Small intestine (tissue), 7 donors: Measurements from ENCODE around the gene HOMER2. TPM values are rescaled to one million over a fixed set of nuclear protein-coding genes. Genes with fewer than 3 reads are reported as not detected.
A peak's percentile ranks its signal among the peaks of the same experiment; 100 is the strongest.

Experiments used
- DNase-seq, 2 donors: peaks; one replicate each; pipeline versions ENCODE4 v3.0.0 to v3.0.0-alpha.2; 2013
- FAIRE-seq: peaks from 2 replicates; lab custom pipeline; 2012; peaks lifted over from hg19 to GRCh38; lab: Jason Lieb, UNC
- H3K27ac ChIP-seq, 3 donors: one replicate each; pipeline ENCODE4 v1.5.1; 2013; ENCODE audit warnings: low read length in 2 of 3, mild to moderate bottlenecking in 2 of 3, control low read depth in 1 of 3, inconsistent platforms in 1 of 3, low read depth in 1 of 3, moderate library complexity in 1 of 3
- H3K27me3 ChIP-seq, 3 donors: one replicate each; pipeline ENCODE4 v1.6.1; 2013; ENCODE audit warnings: low read length in 3 of 3, inconsistent platforms in 1 of 3; ENCODE audit not compliant: control insufficient read depth in 3 of 3, insufficient read depth in 3 of 3
- H3K36me3 ChIP-seq, 3 donors: one replicate each; pipeline ENCODE4 v1.6.1; 2013; ENCODE audit warnings: low read length in 3 of 3, inconsistent platforms in 1 of 3, low read depth in 1 of 3, mild to moderate bottlenecking in 1 of 3, moderate library complexity in 1 of 3; ENCODE audit not compliant: control insufficient read depth in 3 of 3, insufficient read depth in 2 of 3
- H3K4me1 ChIP-seq, 3 donors: one replicate each; pipeline ENCODE4 v1.6.1; 2013; ENCODE audit warnings: low read length in 2 of 3, inconsistent platforms in 1 of 3, low read depth in 1 of 3, mild to moderate bottlenecking in 1 of 3, moderate library complexity in 1 of 3; ENCODE audit not compliant: control insufficient read depth in 3 of 3, insufficient read depth in 2 of 3
- H3K4me3 ChIP-seq, 3 donors: one replicate each; pipeline ENCODE4 v1.5.1; 2013; ENCODE audit warnings: low read length in 3 of 3, control low read depth in 1 of 3, inconsistent platforms in 1 of 3, low read depth in 1 of 3, mild to moderate bottlenecking in 1 of 3, moderate library complexity in 1 of 3
- H3K9me3 ChIP-seq, 2 donors: one replicate each; pipeline ENCODE4 v1.6.1; 2013; ENCODE audit warnings: low read depth in 1 of 2, low read length in 1 of 2; ENCODE audit not compliant: control insufficient read depth in 2 of 2, insufficient read depth in 1 of 2
- WGBS, 3 donors: extraction: QIAGEN DNeasy Blood & Tissue Kit; methylation state at CpG; one replicate each; pipeline ENCODE4 v1.1.7; 2013; 5-methylcytosine and 5-hydroxymethylcytosine counted together
- polyA plus RNA-seq, 4 donors: library from polyadenylated mRNA; stranded (reverse) in 3 of 4; unstranded in 1 of 4; fragments of 200-250 nt in 3 of 4; fragments of 120-200 nt in 1 of 4; gene quantifications; one replicate each; pipeline versions ENCODE4 v1.2.1 to v1.2.3, GENCODE V29; 2013
- donor health status: healthy with polysubstance abuse.
- donor health status: control.
- donor health status: control.
- donor health status: Bipolar disorder and iron deficiency.
- donor health status: healthy.

HOMER2 gene
- polyA plus RNA-seq, 4 donors: 2.2 to 5.1 (median 2.6) TPM

- no peak for FAIRE-seq
- WGBS, 3 donors: 88 to 91% (median 89%) methylated on average over 3 of the region's 3 CpGs
Measured at GRCh38 chr15:82992436-82992998, 40.0 kb upstream of the HOMER2 start.

GRCh38 chr15:82986442-82986780 lies 33.9 kb upstream of the HOMER2 start:
- Histone ChIP-seq H3K4me3 (peak overlapping the region; percentile 62 to 78 (median 73)), H3K36me3 (peaks cover 0 to 6% (median 0%) of the 10 kb centered on the region in 3 donors), H3K9me3 (peaks cover 0 to 4% of the 10 kb centered on the region in 2 donors), H3K27me3 (no peaks in the 10 kb centered on the region), H3K27ac (peak overlapping the region; percentile 66 to 88 (median 82)), H3K4me1 (peaks cover 0 to 7% (median 2%) of the 10 kb centered on the region in 3 donors)
- WGBS, 3 donors: 0 to 1% (median 0%) methylated on average over 11 to 12 of the region's 12 CpGs
- no peak for DNase-seq
- no peak for FAIRE-seq

More at GRCh38 chr15:82992436-82992998, 40.0 kb upstream of the HOMER2 start:
- no peaks in the 10 kb centered on the region for H3K27me3 ChIP-seq
- no peak for DNase-seq
- no peak overlapping the region for H3K27ac ChIP-seq
- no peaks in the 10 kb centered on the region for H3K4me1 ChIP-seq
- peaks cover 0 to 6% (median 0%) of the 10 kb centered on the region in 3 donors for H3K36me3 ChIP-seq
- no peak overlapping the region for H3K4me3 ChIP-seq
- no peaks in the 10 kb centered on the region for H3K9me3 ChIP-seq

- peaks cover 0 to 6% (median 0%) of the 10 kb centered on the region in 3 donors for H3K36me3 ChIP-seq
Measured at GRCh38 chr15:82985688-82986441, 33.3 kb upstream of the HOMER2 start, which contains the start of gene RAMAC. TSS of gene RAMAC (plus strand) at chr15:82986210. CDS start at chr15:82989019, 2,809 bp downstream.

GRCh38 chr15:82980981-82981380 lies 28.5 kb upstream of the HOMER2 start:
- Histone ChIP-seq H3K27ac (no peak overlapping the region), H3K9me3 (peaks cover 0 to 4% of the 10 kb centered on the region in 2 donors), H3K27me3 (no peaks in the 10 kb centered on the region), H3K4me3 (no peak overlapping the region), H3K36me3 (no peaks in the 10 kb centered on the region), H3K4me1 (peaks cover 0 to 7% (median 2%) of the 10 kb centered on the region in 3 donors)
- FAIRE-seq (no peak), DNase-seq (no peak)
- 57 to 74% (median 65%) methylated on average over 2 of the region's 2 CpGs for WGBS, 3 donors

More at GRCh38 chr15:82985688-82986441, 33.3 kb upstream of the HOMER2 start, which contains the start of gene RAMAC:
- DNase-seq (peak; percentile 97 to 98), FAIRE-seq (no peak)
- Histone ChIP-seq H3K9me3 (peaks cover 0 to 4% of the 10 kb centered on the region in 2 donors), H3K27me3 (no peaks in the 10 kb centered on the region), H3K4me3 (peak within 1 kb of the TSS; percentile 64 to 78 (median 73)), H3K27ac (peak within 1 kb of the TSS; percentile 66 to 89 (median 88)), H3K4me1 (peaks cover 0 to 7% (median 2%) of the 10 kb centered on the region in 3 donors)
- WGBS, 3 donors: 1 to 3% (median 2%) methylated on average over 41 to 45 of the region's 45 CpGs

GRCh38 chr15:82979726-82980125 lies 27.2 kb upstream of the HOMER2 start:
- 83 to 91% (median 86%) methylated on average over 1 of the region's 1 CpG for WGBS, 3 donors
- Histone ChIP-seq H3K4me3 (no peak overlapping the region), H3K27ac (no peak overlapping the region), H3K9me3 (no peaks in the 10 kb centered on the region), H3K36me3 (no peaks in the 10 kb centered on the region), H3K27me3 (no peaks in the 10 kb centered on the region), H3K4me1 (no peaks in the 10 kb centered on the region)
- DNase-seq (no peak), FAIRE-seq (no peak)

GRCh38 chr15:82978438-82978837 lies 25.9 kb upstream of the HOMER2 start:
- no peaks in the 10 kb centered on the region for H3K36me3 ChIP-seq
- no peak overlapping the region for H3K4me3 ChIP-seq
- H3K9me3 ChIP-seq: no peaks in the 10 kb centered on the region
- H3K27me3 ChIP-seq: no peaks in the 10 kb centered on the region
- WGBS, 3 donors: 94 to 96% (median 95%) methylated on average over 5 of the region's 5 CpGs
- FAIRE-seq: no peak
- DNase-seq: no peak
- H3K4me1 ChIP-seq: no peaks in the 10 kb centered on the region
- H3K27ac ChIP-seq: no peak overlapping the region

- no peak for DNase-seq
- Histone ChIP-seq H3K36me3 (no peaks in the 10 kb centered on the region), H3K27me3 (no peaks in the 10 kb centered on the region), H3K9me3 (no peaks in the 10 kb centered on the region), H3K27ac (no peak overlapping the region), H3K4me3 (no peak overlapping the region), H3K4me1 (no peaks in the 10 kb centered on the region)
- WGBS, 3 donors: 86 to 100% (median 89%) methylated on average over 1 of the region's 1 CpG
- FAIRE-seq: no peak
Measured at GRCh38 chr15:82977076-82977475, 24.6 kb upstream of the HOMER2 start.

GRCh38 chr15:82972990-82973389 lies 20.5 kb upstream of the HOMER2 start:
- Histone ChIP-seq H3K9me3 (no peaks in the 10 kb centered on the region), H3K4me1 (no peaks in the 10 kb centered on the region), H3K4me3 (no peak overlapping the region), H3K36me3 (no peaks in the 10 kb centered on the region), H3K27ac (no peak overlapping the region), H3K27me3 (no peaks in the 10 kb centered on the region)
- FAIRE-seq (no peak), DNase-seq (no peak)
- 81 to 90% (median 81%) methylated on average over 1 of the region's 1 CpG for WGBS, 3 donors
